Endothelial cell of umbilical vein (primary cell): ENCODE data around the gene MBOAT2. TPM values are rescaled to one million over a fixed set of nuclear protein-coding genes. Genes with fewer than 3 reads are reported as not detected.

ENCODE experiments used
- BruUV-seq: library from RNA; stranded (reverse); fragments of 400-500 nt; replicated peaks from 2 replicates; lab custom pipeline; 2021; lab: Mats Ljungman, UMichigan
- CTCF ChIA-PET: fragments of 300-600, 350-600 bp; sonication (Branson Sonifier 250); formaldehyde crosslinking; loops from one replicate; lab custom pipeline; 2021; ENCODE audit warnings: antibody characterized with exemption, inconsistent platforms; lab: Charles Lee
- POLR2A ChIA-PET: fragments of 300-600, 350-600 bp; sonication (Branson Sonifier 250); formaldehyde crosslinking; loops from one replicate; lab custom pipeline; 2021; ENCODE audit warnings: antibody characterized with exemption, inconsistent platforms; lab: Charles Lee
- DNase-seq: peaks from one replicate; pipeline ENCODE4 v3.0.0-alpha.2; 2011; ENCODE audit warnings: low read depth, low spot score
- FAIRE-seq: peaks from 2 replicates; lab custom pipeline; 2011; peaks lifted over from hg19 to GRCh38; lab: Jason Lieb, UNC
- H2AFZ ChIP-seq: 2 replicates; pipeline ENCODE4 v1.6.0; 2012; ENCODE audit warnings: low read depth, low read length, control low read depth, inconsistent platforms
- H3K27ac ChIP-seq: 2 replicates; pipeline ENCODE4 v1.5.1; 2011; ENCODE audit warnings: low read depth, mild to moderate bottlenecking, control low read depth, low read length, moderate library complexity; ENCODE audit not compliant: insufficient read depth
- H3K27me3 ChIP-seq, 2 experiments: 2 replicates each; pipeline versions ENCODE4 v1.6.0 to v1.6.1; 2011; ENCODE audit warnings: low read length in 2 of 2, mixed read lengths in 1 of 2; ENCODE audit not compliant: control insufficient read depth in 2 of 2, insufficient read depth in 2 of 2
- H3K36me3 ChIP-seq, 2 experiments: 2 replicates in 1 of 2; 3 replicates in 1 of 2; pipeline ENCODE4 v1.5.1; 2011; ENCODE audit warnings: low read length in 2 of 2, mild to moderate bottlenecking in 1 of 2, moderate library complexity in 1 of 2; ENCODE audit not compliant: control insufficient read depth in 2 of 2, insufficient read depth in 2 of 2; ENCODE audit errors: extremely low read depth in 1 of 2
- H3K4me1 ChIP-seq: 3 replicates; pipeline ENCODE4 v1.5.1; 2011; ENCODE audit warnings: mild to moderate bottlenecking, low read length; ENCODE audit not compliant: control insufficient read depth, insufficient read depth; ENCODE audit errors: extremely low read depth
- H3K4me2 ChIP-seq: 2 replicates; pipeline ENCODE4 v1.6.1; 2011; ENCODE audit warnings: low read length, control low read depth, mixed read lengths; ENCODE audit not compliant: insufficient read depth
- H3K4me3 ChIP-seq, 3 experiments: fragments of 200-600 bp in 1 of 3; sonication (generic), shearing (Covaris generic) in 1 of 3; replicated peaks in 1 of 3; 2 replicates each; pipeline ENCODE4 v1.5.1; 2011 to 2016; ENCODE audit warnings: control low read depth in 3 of 3, low read length in 3 of 3, mild to moderate bottlenecking in 2 of 3, inconsistent platforms in 1 of 3, low read depth in 1 of 3, moderate library complexity in 1 of 3; ENCODE audit not compliant: insufficient read depth in 1 of 3
- H3K79me2 ChIP-seq: 2 replicates; pipeline ENCODE4 v1.6.0; 2012; ENCODE audit warnings: low read length, inconsistent platforms; ENCODE audit not compliant: control insufficient read depth, insufficient read depth
- H3K9ac ChIP-seq: replicated peaks from 2 replicates; pipeline ENCODE3; 2011; ENCODE audit warnings: low read length, control low read depth; ENCODE audit not compliant: insufficient read depth; ENCODE audit errors: extremely low read depth
- H3K9me1 ChIP-seq: replicated peaks from 3 replicates; pipeline ENCODE4 v1.6.0; 2011; ENCODE audit warnings: mild to moderate bottlenecking, low read length; ENCODE audit not compliant: control insufficient read depth, insufficient read depth; ENCODE audit errors: extremely low read depth
- H3K9me3 ChIP-seq: replicated peaks from 2 replicates; pipeline ENCODE4 v1.5.1; 2012; ENCODE audit warnings: low read length, inconsistent platforms; ENCODE audit not compliant: control insufficient read depth, insufficient read depth
- H4K20me1 ChIP-seq: replicated peaks from 2 replicates; pipeline ENCODE3; 2011; ENCODE audit warnings: mild to moderate bottlenecking, low read length; ENCODE audit not compliant: control insufficient read depth, insufficient read depth; ENCODE audit errors: extremely low read depth
- EZH2 ChIP-seq: IDR thresholded peaks from 2 replicates; pipeline ENCODE4 v1.6.1; 2012; ENCODE audit warnings: borderline replicate concordance, low read depth, mild to moderate bottlenecking, moderate library complexity, low read length, inconsistent platforms; ENCODE audit not compliant: severe bottlenecking
- FOS ChIP-seq: IDR thresholded peaks from 2 replicates; pipeline ENCODE4 v1.6.1; 2011; ENCODE audit warnings: mild to moderate bottlenecking, low read length, moderate library complexity, borderline replicate concordance; ENCODE audit not compliant: insufficient read depth
- GATA2 ChIP-seq: IDR thresholded peaks from 2 replicates; pipeline ENCODE4 v1.7.0; 2011; ENCODE audit warnings: low read depth, mild to moderate bottlenecking, moderate library complexity, mixed read lengths, low read length; ENCODE audit not compliant: insufficient read length, insufficient read depth
- JUN ChIP-seq: IDR thresholded peaks from 2 replicates; pipeline ENCODE4 v1.6.1; 2011; ENCODE audit warnings: borderline replicate concordance, low read depth; ENCODE audit not compliant: insufficient read length, insufficient read depth
- MYC ChIP-seq: IDR thresholded peaks from one replicate; pipeline ENCODE4 v1.6.1; 2011; ENCODE audit warnings: mild to moderate bottlenecking, low read depth, low read length
- POLR2A ChIP-seq: IDR thresholded peaks from 2 replicates; pipeline ENCODE4 v1.6.1; 2012; ENCODE audit warnings: low read depth, mild to moderate bottlenecking, control low read depth, low read length
- POLR2AphosphoS5 ChIP-seq: IDR thresholded peaks from 2 replicates; pipeline ENCODE4 v1.6.1; 2012; ENCODE audit warnings: low read depth, mild to moderate bottlenecking, control low read depth, low read length, moderate library complexity; ENCODE audit not compliant: insufficient read depth
- dilution Hi-C: fragments of 300-500 bp; cut with MboI; formaldehyde crosslinking; loops from one replicate; pipeline ENCODE4 v1.15.0; 2019; ENCODE audit warnings: low sequenced_read_pairs; ENCODE audit not compliant: extremely low pct_ligation_motif_present
- intact Hi-C: fragments of 100-400 bp; cut with micrococcal nuclease; formaldehyde crosslinking; loops from one replicate; pipeline ENCODE4 v1.10.0; 2022
- polyA plus RNA-seq, 4 experiments: library from polyadenylated mRNA; depleted of rRNA in 3 of 4; stranded (reverse) in 3 of 4; unstranded in 1 of 4; fragments of >200 nt; gene quantifications; 2 replicates each; pipeline versions ENCODE4 v1.2.1 to v1.2.3, GENCODE V29; 2011 to 2012; ENCODE audit warnings: missing spikeins in 1 of 4
- total RNA-seq: library from RNA; stranded (reverse); gene quantifications from 2 replicates; pipeline ENCODE4 v1.2.3, GENCODE V29; 2021
- TF ChIP-seq, protein P1 (sequence below): IDR thresholded peaks from 2 replicates; pipeline ENCODE4 v1.6.1; 2011; ENCODE audit not compliant: insufficient read depth, insufficient read length
- TF ChIP-seq, protein P2 (sequence below), 2 donors: IDR thresholded peaks; 1 replicate in 1 of 2; 2 replicates in 1 of 2; pipeline ENCODE4 v1.5.1; 2011; ENCODE audit warnings: low read length in 2 of 2, mild to moderate bottlenecking in 2 of 2, moderate library complexity in 2 of 2, control low read depth in 1 of 2, inconsistent platforms in 1 of 2, low read depth in 1 of 2; ENCODE audit not compliant: insufficient read depth in 1 of 2; ENCODE audit errors: extremely low read depth in 1 of 2

MBOAT2 gene
- total and polyA plus RNA-seq, 2 donors (not counting 3 experiments of a cell fraction or from before 2014, with no cell fraction given): 10.9 to 22.1 TPM

DNA sequence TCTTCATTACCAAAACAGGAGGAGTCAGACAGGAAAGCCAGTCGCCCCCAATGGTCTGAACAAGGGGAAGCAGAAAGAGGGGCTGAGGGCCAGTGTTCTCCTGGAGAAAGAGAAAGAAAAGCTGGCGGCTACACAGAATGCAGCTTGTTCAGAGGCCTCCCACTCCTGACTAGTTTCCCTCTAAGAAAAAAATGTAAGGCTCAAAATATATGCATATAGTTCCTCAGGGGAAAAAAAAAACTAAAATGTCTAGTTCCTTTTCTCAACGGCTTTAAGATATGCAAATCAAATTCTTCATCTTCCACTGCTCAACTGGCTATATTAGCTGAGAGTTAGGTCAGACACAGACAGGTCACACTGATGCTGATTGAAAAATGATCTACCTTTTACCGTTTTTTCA lies 18.6 kb downstream of the MBOAT2 start:
- no peaks in the 10 kb centered on the region for H3K79me2 ChIP-seq
- H3K4me3 ChIP-seq: no peak overlapping the region
- peaks cover 16% of the 10 kb centered on the region for H3K4me1 ChIP-seq
- no peak overlapping the region for H3K27ac ChIP-seq
- TF ChIP-seq POLR2A (no peak), POLR2AphosphoS5 (no peak), JUN (no peak), GATA2 (no peak), EZH2 (no peak), MYC (no peak), FOS (no peak)
- TF ChIP-seq, protein P1, sequence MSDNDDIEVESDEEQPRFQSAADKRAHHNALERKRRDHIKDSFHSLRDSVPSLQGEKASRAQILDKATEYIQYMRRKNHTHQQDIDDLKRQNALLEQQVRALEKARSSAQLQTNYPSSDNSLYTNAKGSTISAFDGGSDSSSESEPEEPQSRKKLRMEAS: no peak
- TF ChIP-seq, protein P2, sequence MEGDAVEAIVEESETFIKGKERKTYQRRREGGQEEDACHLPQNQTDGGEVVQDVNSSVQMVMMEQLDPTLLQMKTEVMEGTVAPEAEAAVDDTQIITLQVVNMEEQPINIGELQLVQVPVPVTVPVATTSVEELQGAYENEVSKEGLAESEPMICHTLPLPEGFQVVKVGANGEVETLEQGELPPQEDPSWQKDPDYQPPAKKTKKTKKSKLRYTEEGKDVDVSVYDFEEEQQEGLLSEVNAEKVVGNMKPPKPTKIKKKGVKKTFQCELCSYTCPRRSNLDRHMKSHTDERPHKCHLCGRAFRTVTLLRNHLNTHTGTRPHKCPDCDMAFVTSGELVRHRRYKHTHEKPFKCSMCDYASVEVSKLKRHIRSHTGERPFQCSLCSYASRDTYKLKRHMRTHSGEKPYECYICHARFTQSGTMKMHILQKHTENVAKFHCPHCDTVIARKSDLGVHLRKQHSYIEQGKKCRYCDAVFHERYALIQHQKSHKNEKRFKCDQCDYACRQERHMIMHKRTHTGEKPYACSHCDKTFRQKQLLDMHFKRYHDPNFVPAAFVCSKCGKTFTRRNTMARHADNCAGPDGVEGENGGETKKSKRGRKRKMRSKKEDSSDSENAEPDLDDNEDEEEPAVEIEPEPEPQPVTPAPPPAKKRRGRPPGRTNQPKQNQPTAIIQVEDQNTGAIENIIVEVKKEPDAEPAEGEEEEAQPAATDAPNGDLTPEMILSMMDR (IDR thresholded peaks at IDR 0.05; ENCODE audit: extremely low read depth in 1 of 2, insufficient read depth in 1 of 2, low read depth in 1 of 2, low read length in 2 of 2): no peak
- H3K27me3 ChIP-seq: no peaks in the 10 kb centered on the region
- DNase-seq (no peak), FAIRE-seq (peak; percentile 8)
- dilution Hi-C loops: no loop called here
- no peaks in the 10 kb centered on the region for H3K9me1 ChIP-seq
- no peaks in the 10 kb centered on the region for H4K20me1 ChIP-seq
- H3K36me3 ChIP-seq: no peaks in the 10 kb centered on the region
- intact Hi-C loops: loop anchor here (1.0 kb wide), 1 partner anchor 16 kb away; no protein-coding TSS in a partner anchor
- ChIA-PET CTCF (interaction anchor here (1.0 to 1.7 kb wide), 3 partner anchors 8 to 25 kb away, joined by 4 to 8 read pairs (median 4); partner anchors contain the start of gene MBOAT2), POLR2A (no interaction called here)
- H3K9ac ChIP-seq: no peak overlapping the region
- H2AFZ ChIP-seq: no peak overlapping the region
- peak overlapping the region; percentile 6 for H3K4me2 ChIP-seq
- BruUV-seq: no TSS peak
- H3K9me3 ChIP-seq: no peaks in the 10 kb centered on the region
